GM10248 (cell line): ENCODE results near the gene MED27.

Experiments
- CTCF ChIA-PET: fragments of 300-600 bp; sonication (Branson Sonifier 250); formaldehyde crosslinking; extraction: SDS; loops from one replicate; lab custom pipeline; 2021; ENCODE audit warnings: antibody characterized with exemption; lab: Yijun Ruan, JAX
- POLR2A ChIA-PET: fragments of 350-650 bp; sonication (Branson Sonifier 250); formaldehyde crosslinking; extraction: SDS; loops from one replicate; lab custom pipeline; 2020; ENCODE audit warnings: antibody characterized with exemption; lab: Yijun Ruan, JAX
- DNase-seq: peaks from one replicate; pipeline ENCODE4 v3.0.0; 2012; ENCODE audit errors: extremely low spot score
- TF ChIP-seq, protein P1 (sequence below): IDR thresholded peaks from 2 replicates; pipeline ENCODE4 v1.5.1; 2012; ENCODE audit warnings: mild to moderate bottlenecking, low read depth; ENCODE audit errors: extremely low read depth, missing control alignments, control extremely low read depth

Gene MED27

DNA sequence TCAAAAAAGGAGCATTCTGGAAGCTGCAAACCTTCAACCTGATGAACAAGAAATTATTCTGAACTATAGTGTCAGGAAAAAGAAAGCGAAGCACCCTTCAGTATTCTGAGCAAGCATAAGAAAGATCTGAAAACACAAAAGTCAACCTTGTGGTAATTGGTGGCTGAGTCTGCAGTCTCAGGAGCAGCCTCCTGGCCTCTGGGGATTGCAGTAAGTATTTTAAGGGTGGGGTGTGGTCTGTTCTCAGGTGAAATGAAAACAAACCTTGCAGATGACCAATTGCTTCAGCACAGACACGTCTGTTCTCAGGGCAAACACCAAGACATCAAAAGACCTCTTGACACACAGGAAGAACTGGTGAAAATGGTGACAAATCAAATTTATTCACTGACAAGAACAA is 192.0 kb downstream of the MED27 start:
- TF ChIP-seq, protein P1, sequence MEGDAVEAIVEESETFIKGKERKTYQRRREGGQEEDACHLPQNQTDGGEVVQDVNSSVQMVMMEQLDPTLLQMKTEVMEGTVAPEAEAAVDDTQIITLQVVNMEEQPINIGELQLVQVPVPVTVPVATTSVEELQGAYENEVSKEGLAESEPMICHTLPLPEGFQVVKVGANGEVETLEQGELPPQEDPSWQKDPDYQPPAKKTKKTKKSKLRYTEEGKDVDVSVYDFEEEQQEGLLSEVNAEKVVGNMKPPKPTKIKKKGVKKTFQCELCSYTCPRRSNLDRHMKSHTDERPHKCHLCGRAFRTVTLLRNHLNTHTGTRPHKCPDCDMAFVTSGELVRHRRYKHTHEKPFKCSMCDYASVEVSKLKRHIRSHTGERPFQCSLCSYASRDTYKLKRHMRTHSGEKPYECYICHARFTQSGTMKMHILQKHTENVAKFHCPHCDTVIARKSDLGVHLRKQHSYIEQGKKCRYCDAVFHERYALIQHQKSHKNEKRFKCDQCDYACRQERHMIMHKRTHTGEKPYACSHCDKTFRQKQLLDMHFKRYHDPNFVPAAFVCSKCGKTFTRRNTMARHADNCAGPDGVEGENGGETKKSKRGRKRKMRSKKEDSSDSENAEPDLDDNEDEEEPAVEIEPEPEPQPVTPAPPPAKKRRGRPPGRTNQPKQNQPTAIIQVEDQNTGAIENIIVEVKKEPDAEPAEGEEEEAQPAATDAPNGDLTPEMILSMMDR = no peak
- ChIA-PET POLR2A (no interaction called here), CTCF (no interaction called here)
- DNase-seq = no peak

DNA sequence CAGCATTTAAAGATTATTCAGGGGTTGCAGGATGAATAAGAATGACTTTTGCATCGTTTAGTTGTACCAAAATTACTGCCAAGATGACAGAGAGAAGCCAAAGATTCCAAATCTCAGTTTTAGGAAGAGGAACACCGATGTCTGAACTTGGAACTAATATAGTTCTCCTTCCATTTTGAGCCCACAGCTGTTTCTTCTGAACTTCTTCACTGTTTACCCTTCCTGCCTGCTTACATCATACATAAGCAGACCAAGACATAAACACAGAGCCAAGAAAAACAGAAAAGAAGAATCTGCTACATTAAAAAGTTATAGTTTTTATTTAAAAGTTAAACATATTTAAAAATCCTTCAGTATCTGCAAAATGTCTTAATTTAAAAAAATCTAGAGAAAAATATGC is 192.8 kb downstream of the MED27 start:
- no peak for DNase-seq
- TF ChIP-seq, protein P1 = no peak
- CTCF ChIA-PET = no interaction called here
- POLR2A ChIA-PET = no interaction called here

DNA sequence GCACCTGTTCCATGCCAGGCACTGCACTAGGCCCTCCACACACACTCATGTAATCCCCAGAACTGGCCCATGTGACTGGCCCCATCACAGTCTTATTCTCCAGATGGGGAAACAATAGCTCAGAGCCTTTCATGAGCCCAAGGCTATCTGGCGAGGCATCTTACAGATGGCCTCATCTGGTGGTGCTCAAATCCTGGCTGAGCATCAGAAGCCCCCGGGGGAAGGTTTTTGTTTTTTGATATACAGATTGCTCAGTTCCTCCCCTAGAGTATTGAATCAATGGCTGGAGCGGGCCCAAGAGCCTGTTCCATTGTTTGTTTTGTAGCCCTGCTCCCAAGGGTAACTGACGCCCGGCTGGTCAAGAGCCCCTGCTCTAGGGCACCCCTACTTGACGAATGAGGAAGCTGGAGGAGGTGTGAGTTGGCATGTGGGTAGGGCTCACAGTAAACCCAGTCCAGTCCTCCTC is 194.5 kb downstream of the MED27 start:
- TF ChIP-seq, protein P1 = no peak
- DNase-seq = no peak
- CTCF ChIA-PET = no interaction called here
- POLR2A ChIA-PET = no interaction called here

DNA sequence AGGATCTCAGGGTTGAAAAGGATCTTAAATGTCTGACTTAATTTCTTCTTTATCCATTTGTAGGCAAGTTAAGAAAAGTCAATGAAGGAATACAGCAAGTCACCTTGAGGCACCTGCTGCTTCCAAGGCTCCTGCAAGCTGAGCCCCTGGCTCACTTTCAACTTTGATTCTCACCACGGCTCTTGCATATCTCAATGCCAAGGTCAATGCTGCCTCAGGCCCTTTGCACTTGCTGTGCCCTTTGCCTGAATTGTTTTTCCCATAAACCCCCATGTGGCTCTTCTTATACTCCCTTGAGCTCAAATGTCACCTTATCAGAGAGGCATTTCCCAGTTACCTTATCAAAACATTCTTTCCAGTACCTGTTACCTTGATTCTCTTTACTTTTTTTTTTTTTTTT is 195.4 kb downstream of the MED27 start:
- TF ChIP-seq, protein P1 = no peak
- DNase-seq = no peak
- POLR2A ChIA-PET = no interaction called here
- CTCF ChIA-PET = no interaction called here

DNA sequence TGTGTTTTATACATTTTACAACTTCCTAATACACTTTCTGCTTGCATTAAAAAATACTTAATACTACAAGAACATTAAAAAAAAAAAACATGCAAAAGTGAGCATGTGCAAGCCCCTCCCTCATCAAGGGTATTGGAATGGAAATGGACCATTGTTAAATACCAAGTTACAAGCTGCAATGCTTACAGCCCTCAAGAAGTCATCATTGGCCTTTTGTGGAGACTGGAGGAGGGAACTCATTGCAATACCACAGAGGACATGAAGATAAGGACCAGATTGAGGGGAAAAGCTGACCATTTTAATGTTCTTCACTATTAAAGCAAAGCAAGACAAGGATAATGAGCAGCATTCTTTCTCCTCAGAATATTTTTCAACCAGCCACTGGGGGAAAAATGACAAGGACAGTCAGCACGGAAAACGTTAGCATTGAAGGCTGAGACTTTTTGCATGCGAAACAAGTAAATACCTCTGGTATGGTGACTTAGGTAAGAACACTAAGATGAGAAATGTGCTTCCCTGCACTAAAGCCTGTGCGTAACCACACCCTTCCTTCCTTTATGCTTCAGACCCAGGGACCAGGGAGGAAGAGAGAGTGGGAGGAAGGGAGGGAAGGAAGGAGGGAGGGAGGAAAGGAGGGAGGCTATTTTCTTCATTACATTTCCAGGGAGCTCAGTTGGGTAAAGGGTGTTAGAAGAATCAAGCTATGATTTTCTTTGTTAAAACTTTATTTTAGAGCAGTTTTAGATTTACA is 198.7 kb downstream of the MED27 start:
- TF ChIP-seq, protein P1 = no peak
- ChIA-PET CTCF (no interaction called here), POLR2A (no interaction called here)
- no peak for DNase-seq

DNA sequence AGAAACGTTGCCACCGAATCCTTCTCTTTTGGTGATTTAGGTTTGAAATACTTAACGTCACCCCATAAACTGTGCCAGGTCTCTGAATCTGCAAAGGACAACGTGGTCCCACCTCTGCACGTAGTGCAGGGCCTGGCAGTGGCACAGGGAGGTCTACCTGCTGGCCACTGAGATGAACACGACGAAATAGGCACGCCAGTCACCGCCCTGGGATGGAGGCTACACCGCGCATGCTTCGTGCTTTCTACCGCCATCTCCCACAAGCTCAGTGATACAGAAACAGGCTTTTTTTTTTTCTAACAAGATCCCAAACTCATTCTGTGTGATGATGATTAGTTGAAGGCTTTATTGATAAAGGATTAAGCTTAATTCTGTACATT is 199.8 kb downstream of the MED27 start:
- TF ChIP-seq, protein P1 = no peak
- DNase-seq = no peak
- POLR2A ChIA-PET = no interaction called here
- CTCF ChIA-PET = interaction anchor here (1.4 kb wide), 1 partner anchor 356 kb away, joined by 3 read pairs; no protein-coding TSS in a partner anchor
